22Rv1 (cell line): ENCODE results near the gene C1QTNF12.
"Not testable (repeated sequence)": the region's sequence is repeated elsewhere in the genome, so short reads cannot be mapped to it uniquely, and the experiment has no call there.

Experiments
- H3K27ac ChIP-seq: fragments of 450-650 bp; 2 replicates; pipeline ENCODE4 v1.5.1; 2017
- ZFX ChIP-seq: fragments of 450-650 bp; IDR thresholded peaks from 2 replicates; pipeline ENCODE4 v1.6.1; 2017; ENCODE audit warnings: antibody characterized with exemption, borderline replicate concordance
- TF ChIP-seq, protein P1 (sequence below): fragments of 450-650 bp; IDR thresholded peaks from 2 replicates; pipeline ENCODE4 v1.5.1; 2017; ENCODE audit warnings: mild to moderate bottlenecking

Gene C1QTNF12

DNA sequence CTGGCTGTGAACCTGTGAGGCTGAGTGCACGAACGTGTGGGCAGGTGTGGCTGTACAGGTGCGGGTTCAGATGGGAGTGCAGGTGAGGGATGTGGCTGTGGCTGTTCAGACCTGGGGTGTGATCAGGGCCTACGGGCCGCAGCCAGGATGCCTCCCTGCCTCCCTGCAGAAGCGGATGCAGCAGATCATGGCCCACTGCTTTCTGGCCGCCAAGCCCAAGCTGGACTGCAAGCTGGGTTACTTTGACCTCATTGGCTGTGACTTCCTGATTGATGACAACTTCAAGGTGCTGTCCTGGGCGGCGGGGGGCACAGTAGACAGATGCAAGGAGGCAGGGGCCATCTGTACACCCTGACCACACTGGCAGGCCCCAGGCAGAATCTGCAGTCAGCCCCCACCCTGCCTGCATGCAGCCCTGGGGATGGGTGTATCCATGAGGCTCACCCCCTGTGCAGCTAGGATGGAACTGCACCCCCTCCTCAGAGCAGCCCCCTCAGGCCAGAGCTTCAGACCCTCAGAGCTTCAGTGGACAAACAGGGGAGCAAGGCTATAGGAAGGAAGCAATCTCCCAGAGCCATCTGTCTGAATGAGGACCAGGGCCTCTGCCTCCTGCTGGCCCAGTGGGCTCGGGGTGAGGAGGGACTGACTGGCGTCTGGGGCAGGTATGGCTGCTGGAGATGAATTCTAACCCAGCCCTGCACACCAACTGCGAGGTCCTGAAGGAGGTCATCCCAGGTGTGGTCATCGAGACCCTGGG is 49.9 kb downstream of the C1QTNF12 start:
- no peak for TF ChIP-seq ZFX
- TF ChIP-seq, protein P1, sequence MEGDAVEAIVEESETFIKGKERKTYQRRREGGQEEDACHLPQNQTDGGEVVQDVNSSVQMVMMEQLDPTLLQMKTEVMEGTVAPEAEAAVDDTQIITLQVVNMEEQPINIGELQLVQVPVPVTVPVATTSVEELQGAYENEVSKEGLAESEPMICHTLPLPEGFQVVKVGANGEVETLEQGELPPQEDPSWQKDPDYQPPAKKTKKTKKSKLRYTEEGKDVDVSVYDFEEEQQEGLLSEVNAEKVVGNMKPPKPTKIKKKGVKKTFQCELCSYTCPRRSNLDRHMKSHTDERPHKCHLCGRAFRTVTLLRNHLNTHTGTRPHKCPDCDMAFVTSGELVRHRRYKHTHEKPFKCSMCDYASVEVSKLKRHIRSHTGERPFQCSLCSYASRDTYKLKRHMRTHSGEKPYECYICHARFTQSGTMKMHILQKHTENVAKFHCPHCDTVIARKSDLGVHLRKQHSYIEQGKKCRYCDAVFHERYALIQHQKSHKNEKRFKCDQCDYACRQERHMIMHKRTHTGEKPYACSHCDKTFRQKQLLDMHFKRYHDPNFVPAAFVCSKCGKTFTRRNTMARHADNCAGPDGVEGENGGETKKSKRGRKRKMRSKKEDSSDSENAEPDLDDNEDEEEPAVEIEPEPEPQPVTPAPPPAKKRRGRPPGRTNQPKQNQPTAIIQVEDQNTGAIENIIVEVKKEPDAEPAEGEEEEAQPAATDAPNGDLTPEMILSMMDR, result no peak
- H3K27ac ChIP-seq, result no peak overlapping the region

DNA sequence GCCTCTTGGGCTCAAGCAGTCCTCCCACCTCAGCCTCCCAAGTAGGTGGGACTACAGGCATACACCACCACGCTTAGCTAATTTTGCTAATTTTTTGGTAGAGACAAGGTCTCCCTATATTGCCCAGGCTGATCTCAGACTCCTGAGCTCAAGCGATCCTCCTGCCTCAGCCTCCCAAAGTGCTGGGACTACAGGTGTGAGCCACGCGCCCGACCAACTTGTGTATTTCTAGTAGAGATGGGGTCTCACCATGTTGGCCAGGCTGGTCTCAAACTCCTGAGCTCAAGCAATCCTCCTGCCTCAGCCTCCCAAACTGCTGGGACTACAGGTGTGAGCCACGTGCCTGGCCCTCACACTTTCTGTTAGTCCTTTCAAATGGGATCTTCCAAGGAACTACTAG is 50.8 kb downstream of the C1QTNF12 start:
- H3K27ac ChIP-seq, result not testable (repeated sequence)

DNA sequence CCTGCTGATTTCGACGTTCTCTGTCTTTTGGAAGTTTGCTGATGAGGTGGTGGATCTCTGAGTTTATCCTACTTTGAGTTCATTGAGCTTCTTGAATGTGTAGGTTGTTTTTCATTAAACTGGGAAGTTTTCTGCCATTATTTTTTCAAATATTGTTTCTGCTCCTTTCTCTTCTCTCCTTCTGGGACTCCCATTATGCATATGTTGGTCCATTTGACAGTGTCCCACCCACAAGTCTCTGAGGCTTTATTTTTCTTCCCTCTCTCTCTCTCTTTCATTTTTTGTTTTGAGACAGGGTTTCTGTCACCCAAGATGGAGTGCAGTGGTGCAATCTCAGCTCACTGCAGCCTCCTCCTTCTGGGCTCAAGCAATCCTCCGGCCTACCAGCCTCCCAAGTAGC is 51.8 kb downstream of the C1QTNF12 start:
- TF ChIP-seq, protein P1, result no peak
- no peak for TF ChIP-seq ZFX
- no peak overlapping the region for H3K27ac ChIP-seq
